Thyroid gland (tissue), 4 donors: ENCODE results near the gene VPS35. TPM values are rescaled to one million over a fixed set of nuclear protein-coding genes. Genes with fewer than 3 reads are reported as not detected.

Experiments used
- DNase-seq, 2 donors: peaks; one replicate each; pipeline ENCODE4 v3.0.0-alpha.2; 2019
- H3K27ac ChIP-seq, 3 donors: fragments of 200-600 bp; sonication (generic); 1 replicate in 2 of 3; 2 replicates in 1 of 3; pipeline ENCODE4 v1.5.1; 2016 to 2019; ENCODE audit warnings: mild to moderate bottlenecking in 1 of 3, moderate library complexity in 1 of 3
- H3K27me3 ChIP-seq: fragments of 200-600 bp; sonication (generic); one replicate; pipeline ENCODE4 v1.5.1; 2019
- H3K36me3 ChIP-seq, 2 donors: fragments of 200-600 bp; sonication (generic); one replicate each; pipeline ENCODE4 v1.5.1; 2016 to 2019
- H3K4me1 ChIP-seq, 2 donors: fragments of 200-600 bp; sonication (generic); one replicate each; pipeline ENCODE4 v1.5.1; 2017 to 2019
- H3K4me3 ChIP-seq, 3 donors: fragments of 200-600 bp; sonication (generic); replicated peaks in 1 of 3; 1 replicate in 2 of 3; 2 replicates in 1 of 3; pipeline ENCODE4 v1.5.1; 2016; ENCODE audit warnings: mild to moderate bottlenecking in 1 of 3
- H3K9me3 ChIP-seq: fragments of 200-600 bp; sonication (generic); one replicate; pipeline ENCODE4 v1.5.1; 2017
- POLR2A ChIP-seq, 2 donors: fragments of 450-650 bp; IDR thresholded peaks; one replicate each; pipeline ENCODE4 v1.6.1; 2017; ENCODE audit warnings: antibody characterized with exemption in 2 of 2, mild to moderate bottlenecking in 2 of 2, moderate library complexity in 1 of 2
- WGBS, 2 donors: methylation state at CpG; one replicate each; pipeline ENCODE4 v1.1.5; 2017; 5-methylcytosine and 5-hydroxymethylcytosine counted together
- intact Hi-C: fragments of 100-400 bp; cut with DNase I; formaldehyde crosslinking; loops from one replicate; pipeline ENCODE4 v1.15.1; 2023
- total RNA-seq, 4 donors: library from RNA; depleted of rRNA; stranded (reverse); fragments of >200 nt; gene quantifications; one replicate each; pipeline ENCODE4 v1.2.3, GENCODE V29; 2016
- TF ChIP-seq, protein P1 (sequence below), 6 experiments: fragments of 200-600 bp in 3 of 6; fragments of 450-650 bp in 3 of 6; sonication (generic) in 3 of 6; IDR thresholded peaks; one replicate each; pipeline ENCODE4 v1.5.1; 2016 to 2019; ENCODE audit warnings: antibody characterized with exemption in 6 of 6, mild to moderate bottlenecking in 2 of 6, inconsistent platforms in 1 of 6, moderate library complexity in 1 of 6

VPS35 gene
- total RNA-seq, 4 donors from 2014 or later, result 52.8 to 71.6 (median 62.6) TPM

DNA sequence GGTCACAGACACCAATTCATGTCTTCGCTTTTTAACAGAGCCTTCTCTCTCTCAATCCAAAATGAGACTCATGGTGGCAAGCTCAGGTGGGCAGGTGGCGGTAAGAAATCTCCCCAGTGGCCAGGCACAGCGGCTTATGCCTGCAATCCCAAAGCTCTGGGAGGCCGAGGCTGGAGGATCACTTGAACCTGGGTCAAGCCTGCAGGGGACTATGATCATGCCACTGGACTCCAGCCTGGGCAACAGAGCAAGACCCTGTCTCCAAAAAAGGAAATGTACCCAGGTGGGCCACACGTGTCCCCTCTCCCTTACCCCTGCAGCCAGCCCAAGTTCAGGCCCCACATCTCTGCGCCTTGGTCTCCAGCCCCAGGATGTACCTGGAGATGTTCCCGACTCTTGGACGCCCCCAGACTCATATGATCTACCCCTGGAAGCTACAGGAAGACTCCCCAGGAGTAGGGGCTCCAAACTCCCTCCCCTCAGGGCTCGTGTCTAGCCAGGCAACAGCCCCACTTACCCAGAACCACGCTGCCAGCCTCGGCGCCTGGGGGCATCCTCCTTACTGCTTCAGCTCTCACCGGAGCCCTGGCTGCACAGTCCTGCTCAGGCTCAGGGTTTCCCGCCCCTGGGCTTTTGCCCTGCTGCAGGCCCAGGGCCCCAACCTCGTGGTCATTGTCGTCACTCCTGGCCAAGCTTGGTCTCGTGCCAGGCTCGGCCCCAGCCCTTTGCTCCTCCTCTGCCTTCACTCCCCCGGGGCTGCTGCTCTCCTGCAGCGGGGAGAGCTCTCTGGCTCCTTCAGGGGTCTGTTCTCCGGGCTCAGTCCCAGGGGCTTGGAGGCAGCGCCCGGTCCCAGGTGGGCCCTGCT is 42.9 kb upstream of the VPS35 start:
- Histone ChIP-seq H3K36me3 (no peaks in the 10 kb centered on the region), H3K27me3 (no peaks in the 10 kb centered on the region), H3K4me3 (no peak overlapping the region), H3K4me1 (no peaks in the 10 kb centered on the region), H3K9me3 (no peaks in the 10 kb centered on the region), H3K27ac (no peak overlapping the region)
- DNase-seq, result no peak
- 79% methylated on average over 16 to 17 of the region's 23 CpGs for WGBS, 2 donors
- intact Hi-C loops, result no loop called here
- TF ChIP-seq, protein P1, sequence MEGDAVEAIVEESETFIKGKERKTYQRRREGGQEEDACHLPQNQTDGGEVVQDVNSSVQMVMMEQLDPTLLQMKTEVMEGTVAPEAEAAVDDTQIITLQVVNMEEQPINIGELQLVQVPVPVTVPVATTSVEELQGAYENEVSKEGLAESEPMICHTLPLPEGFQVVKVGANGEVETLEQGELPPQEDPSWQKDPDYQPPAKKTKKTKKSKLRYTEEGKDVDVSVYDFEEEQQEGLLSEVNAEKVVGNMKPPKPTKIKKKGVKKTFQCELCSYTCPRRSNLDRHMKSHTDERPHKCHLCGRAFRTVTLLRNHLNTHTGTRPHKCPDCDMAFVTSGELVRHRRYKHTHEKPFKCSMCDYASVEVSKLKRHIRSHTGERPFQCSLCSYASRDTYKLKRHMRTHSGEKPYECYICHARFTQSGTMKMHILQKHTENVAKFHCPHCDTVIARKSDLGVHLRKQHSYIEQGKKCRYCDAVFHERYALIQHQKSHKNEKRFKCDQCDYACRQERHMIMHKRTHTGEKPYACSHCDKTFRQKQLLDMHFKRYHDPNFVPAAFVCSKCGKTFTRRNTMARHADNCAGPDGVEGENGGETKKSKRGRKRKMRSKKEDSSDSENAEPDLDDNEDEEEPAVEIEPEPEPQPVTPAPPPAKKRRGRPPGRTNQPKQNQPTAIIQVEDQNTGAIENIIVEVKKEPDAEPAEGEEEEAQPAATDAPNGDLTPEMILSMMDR (IDR thresholded peaks at IDR 0.05), result no peak
- no peak for TF ChIP-seq POLR2A (IDR thresholded peaks at IDR 0.05)

DNA sequence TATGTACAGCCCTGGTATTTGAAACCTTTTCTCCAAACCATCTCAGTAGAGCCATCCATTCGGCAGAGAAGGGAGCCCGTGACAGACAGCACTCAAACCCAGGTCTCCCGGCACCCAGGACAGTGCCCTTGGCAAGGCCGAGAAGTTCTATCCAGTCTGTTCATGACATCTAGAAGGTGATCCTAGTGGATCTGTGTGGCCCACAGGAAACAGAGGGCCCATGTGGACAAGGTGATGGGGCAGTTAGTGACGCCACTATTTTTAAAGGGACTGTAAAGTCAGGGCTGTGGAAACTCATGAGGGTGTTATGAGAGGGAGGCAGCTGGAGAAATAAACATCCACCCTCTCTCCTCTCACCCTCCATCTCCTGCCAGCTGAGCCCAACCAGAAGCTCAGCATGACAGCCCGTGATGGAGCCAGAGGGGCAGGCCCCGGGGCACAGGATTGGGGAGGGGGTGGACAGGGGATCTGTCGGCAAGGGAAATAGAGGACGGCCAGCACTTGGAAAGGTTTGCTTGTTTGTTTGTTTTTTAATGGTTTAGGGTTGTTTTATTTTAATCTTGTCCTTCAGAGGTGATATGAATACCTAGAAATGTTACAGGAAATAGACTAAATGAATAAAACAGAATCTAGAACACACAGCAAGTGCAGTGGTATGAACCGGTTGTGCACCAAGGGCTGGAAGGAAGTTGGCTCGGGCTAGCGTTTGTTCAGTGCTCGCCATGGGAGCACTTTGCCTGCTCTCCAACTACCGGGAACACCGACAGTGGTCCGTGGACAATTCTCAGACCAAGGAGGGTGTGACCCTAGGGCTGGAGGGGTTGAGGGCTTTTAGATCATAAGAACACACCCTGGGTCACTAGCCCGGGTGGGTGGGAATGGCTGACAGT is 42.1 kb upstream of the VPS35 start:
- Histone ChIP-seq H3K9me3 (no peaks in the 10 kb centered on the region), H3K36me3 (no peaks in the 10 kb centered on the region), H3K4me1 (no peaks in the 10 kb centered on the region), H3K27me3 (no peaks in the 10 kb centered on the region), H3K27ac (no peak overlapping the region), H3K4me3 (no peak overlapping the region)
- no peak for DNase-seq
- WGBS, 2 donors, result 63 to 72% methylated on average over 17 of the region's 17 CpGs
- intact Hi-C loops, result no loop called here
- TF ChIP-seq, protein P1 (IDR thresholded peaks at IDR 0.05), result no peak
- no peak for TF ChIP-seq POLR2A (IDR thresholded peaks at IDR 0.05)

DNA sequence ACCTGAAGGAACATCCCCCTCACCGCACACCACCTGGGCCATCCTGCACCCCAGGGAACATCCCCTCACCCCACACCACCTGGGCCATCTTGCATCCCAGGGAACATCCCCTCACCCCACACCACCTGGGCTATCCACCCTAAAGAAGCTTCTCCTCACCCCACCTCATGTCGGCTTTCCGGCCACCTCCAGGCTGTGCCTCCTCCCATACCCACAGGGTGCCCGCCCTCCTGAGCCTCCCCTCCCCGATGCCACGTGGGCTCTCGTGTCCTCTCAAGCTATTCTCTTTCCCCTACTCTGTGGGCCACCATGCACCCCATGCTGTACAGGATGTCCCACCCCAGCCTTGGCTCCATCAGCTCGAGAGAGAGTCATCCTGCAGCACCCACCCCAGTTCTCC is 41.1 kb upstream of the VPS35 start:
- TF ChIP-seq, protein P1 (IDR thresholded peaks at IDR 0.05), result no peak
- no peak for TF ChIP-seq POLR2A (IDR thresholded peaks at IDR 0.05)
- intact Hi-C loops, result no loop called here
- Histone ChIP-seq H3K4me1 (no peaks in the 10 kb centered on the region), H3K9me3 (no peaks in the 10 kb centered on the region), H3K36me3 (no peaks in the 10 kb centered on the region), H3K27ac (no peak overlapping the region), H3K27me3 (no peaks in the 10 kb centered on the region), H3K4me3 (no peak overlapping the region)
- DNase-seq, result no peak
- WGBS, 2 donors, result 92 to 95% methylated on average over 8 of the region's 8 CpGs

DNA sequence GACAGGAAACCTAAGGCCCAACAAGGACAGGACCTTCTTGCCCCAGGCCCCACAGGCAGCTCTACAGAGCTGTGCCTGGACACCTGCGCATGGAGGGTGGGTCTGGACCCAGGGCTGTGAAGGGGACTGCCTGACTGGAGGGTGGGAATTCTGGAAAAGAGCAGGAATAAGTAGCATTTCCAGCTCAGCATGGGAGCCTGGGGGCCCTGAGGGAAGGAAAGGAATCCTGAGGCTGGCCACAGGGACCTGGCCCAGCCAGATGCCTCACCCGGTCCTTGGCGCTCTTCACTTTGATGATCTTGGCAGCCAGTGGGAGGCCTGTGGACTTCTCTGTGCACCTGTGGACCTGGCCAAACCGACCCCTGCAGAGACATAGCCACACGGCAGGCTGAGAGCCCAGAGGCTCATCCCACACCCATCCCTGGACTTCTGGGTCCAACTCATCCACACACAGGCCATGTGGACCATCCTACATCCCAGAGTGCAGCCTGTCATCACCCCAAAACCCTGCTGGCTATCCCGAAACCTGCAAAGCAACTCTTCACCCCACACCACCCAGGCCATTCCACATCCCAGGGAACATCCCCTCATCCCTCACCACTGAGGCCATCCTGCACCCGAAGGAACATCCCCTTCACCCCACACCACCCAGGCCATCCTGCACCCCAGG is 40.5 kb upstream of the VPS35 start:
- H3K4me1 ChIP-seq, result no peaks in the 10 kb centered on the region
- H3K36me3 ChIP-seq, result no peaks in the 10 kb centered on the region
- no peak for TF ChIP-seq POLR2A (IDR thresholded peaks at IDR 0.05)
- TF ChIP-seq, protein P1 (IDR thresholded peaks at IDR 0.05), result no peak
- H3K9me3 ChIP-seq, result no peaks in the 10 kb centered on the region
- no peak for DNase-seq
- no peak overlapping the region for H3K27ac ChIP-seq
- intact Hi-C loops, result no loop called here
- WGBS, 2 donors, result 83 to 93% methylated on average over 5 to 7 of the region's 7 CpGs
- H3K4me3 ChIP-seq, result no peak overlapping the region
- no peaks in the 10 kb centered on the region for H3K27me3 ChIP-seq
